Measurements from ENCODE around the gene SOX15.

SOX15 gene

DNA sequence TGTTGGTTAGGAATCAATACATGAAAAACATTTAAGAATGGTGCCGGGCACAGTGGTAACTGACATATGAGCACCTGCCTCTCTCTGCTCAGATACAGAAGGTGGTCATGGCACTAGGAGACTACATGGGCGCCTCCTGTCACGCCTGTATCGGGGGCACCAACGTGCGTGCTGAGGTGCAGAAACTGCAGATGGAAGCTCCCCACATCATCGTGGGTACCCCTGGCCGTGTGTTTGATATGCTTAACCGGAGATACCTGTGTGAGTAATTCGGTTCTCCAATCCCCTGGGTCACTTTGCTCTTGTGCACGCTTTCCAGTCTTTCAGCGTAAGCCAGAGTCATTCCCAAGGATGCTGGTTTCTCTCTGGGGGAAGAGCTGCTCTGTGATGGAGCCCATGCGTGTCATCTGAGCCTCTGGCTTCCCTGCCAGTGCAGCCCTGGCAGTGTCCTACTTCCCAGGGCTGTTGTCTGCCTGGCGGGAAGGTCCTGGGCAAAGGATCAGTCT, 13.4 kb downstream of the SOX15 start:
- no peak for DNase-seq

GRCh38 chr17:7575959-7576358, 13.9 kb downstream of the SOX15 start:
- no peak for DNase-seq

- DNase-seq = no peak
These were observed 14.4 kb downstream of the SOX15 start for GRCh38 chr17:7575481-7575883.

- no peak for DNase-seq
These were observed 15.5 kb downstream of the SOX15 start for GRCh38 chr17:7574176-7574953.

DNA sequence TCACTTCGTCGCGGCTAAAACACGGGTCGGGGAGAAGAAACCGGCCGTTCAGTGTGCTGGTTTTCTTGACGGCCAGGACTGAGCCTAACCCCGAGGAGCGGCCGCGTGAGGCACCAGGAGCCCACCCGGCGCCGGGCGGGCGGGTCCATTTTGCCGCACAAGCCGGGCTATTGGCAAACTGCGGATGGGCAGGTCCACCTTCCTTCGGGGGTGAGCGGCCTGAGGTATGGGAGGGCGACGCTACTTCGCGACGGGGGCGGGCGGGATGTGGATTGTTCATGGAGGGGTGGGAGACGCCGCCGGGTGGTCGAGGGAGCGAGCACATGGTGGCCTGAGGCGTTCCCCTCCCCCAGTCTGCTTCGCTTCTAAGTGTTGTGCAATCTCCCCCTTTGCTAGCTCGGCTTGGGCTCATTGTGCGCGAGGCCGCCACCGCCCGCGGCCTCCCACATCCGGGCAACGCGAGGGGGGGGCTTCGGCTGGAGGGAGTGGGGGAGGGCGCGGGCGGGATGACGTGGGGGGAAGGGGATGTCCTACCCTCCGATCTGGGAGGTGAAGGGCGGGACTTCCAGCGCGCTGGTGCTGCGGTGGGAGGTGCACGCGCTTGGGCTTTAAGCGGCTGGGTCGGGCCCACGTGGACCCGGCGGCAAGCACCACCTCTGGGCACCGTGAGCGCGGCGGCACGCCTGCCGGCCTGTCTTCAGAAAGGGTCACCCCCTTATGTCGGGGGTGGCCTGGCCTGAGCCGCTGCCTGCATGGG, 16.4 kb downstream of the SOX15 start:
- DNase-seq = peak; percentile 88

GRCh38 chr17:7572588-7573323, 17.1 kb downstream of the SOX15 start:
- no peak for DNase-seq

GRCh38 chr17:7572338-7572587, 17.6 kb downstream of the SOX15 start:
- DNase-seq = peak; percentile 100

- no peak for DNase-seq
These were observed 19.5 kb downstream of the SOX15 start for GRCh38 chr17:7570351-7570750.

DNA sequence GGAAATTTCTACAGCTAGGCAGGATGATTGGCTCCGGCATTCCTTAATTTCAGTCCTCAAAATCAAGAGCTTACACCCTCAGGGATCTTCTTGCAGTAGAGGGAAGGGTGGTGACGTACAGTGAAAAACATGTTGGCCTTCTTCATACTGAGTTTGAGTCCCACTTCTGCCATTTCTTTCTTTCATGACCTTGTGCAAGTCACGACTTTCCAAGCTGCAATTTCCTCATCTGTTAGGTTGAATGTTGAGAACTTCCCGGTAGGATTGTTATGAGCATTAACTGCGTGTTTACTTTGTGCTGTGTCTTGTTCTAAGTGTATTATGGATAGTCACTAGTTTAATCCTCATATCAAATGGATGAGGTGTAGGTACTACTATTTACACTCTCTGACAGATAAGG, 20.3 kb downstream of the SOX15 start:
- no peak for DNase-seq

- no peak for DNase-seq
These were observed 26.6 kb downstream of the SOX15 start for GRCh38 chr17:7563115-7563869.

- no peak for DNase-seq
These were observed 27.7 kb downstream of the SOX15 start for GRCh38 chr17:7562208-7562605.

DNA sequence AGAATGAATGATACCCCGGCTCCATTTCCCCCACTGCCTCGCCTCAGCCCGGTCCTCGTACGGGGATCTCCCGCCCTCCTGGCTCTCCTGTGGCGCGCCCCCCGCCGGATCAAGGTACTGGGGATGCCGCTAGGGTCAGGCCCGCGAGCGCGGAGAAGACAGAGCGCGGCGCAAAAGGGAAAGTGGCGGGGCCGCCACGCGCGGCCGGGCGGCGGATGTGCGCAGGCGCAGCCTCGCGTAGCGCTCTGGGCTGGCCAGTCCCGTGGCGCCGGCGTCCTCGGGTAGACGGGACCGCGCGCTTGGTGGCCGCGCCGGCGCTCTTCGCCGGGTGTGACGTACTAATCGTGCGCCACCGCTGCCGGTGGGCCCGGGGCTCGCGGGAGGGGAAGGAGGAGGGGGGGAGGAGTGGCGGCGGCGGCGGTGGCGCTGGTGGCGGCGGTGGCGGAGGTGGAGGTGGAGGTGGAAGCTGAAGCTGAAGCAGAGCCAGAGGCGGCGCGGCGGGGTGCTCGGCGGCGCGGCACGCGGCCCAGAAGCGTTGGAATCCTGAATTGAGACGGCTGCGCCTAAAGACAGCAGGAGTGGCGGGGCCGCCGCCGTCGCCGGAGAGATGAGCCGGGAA, 28.2 kb downstream of the SOX15 start, which contains the start of gene SENP3:
TSS of gene SENP3 (plus strand) at position 331 of the 619 bp plus-strand sequence. CDS start 1,158 bp downstream, outside the sequence.
- DNase-seq = peak; percentile 82

DNA sequence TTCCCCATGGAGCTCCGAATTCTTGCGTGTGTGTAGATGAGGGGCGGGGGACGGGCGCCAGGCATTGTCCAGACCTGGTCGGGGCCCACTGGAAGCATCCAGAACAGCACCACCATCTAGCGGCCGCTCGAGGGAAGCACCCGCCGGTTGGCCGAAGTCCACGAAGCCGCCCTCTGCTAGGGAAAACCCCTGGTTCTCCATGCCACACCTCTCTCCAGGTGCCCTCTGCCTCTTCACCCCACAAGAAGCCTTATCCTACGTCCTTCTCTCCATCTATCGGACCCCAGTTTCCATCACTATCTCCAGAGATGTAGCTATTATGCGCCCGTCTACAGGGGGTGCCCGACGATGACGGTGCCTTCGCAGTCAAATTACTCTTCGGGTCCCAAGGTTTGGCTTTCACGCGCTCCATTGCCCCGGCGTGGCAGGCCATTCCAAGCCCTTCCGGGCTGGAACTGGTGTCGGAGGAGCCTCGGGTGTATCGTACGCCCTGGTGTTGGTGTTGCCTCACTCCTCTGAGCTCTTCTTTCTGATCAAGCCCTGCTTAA, 28.8 kb downstream of the SOX15 start:
- DNase-seq = peak; percentile 72

DNA sequence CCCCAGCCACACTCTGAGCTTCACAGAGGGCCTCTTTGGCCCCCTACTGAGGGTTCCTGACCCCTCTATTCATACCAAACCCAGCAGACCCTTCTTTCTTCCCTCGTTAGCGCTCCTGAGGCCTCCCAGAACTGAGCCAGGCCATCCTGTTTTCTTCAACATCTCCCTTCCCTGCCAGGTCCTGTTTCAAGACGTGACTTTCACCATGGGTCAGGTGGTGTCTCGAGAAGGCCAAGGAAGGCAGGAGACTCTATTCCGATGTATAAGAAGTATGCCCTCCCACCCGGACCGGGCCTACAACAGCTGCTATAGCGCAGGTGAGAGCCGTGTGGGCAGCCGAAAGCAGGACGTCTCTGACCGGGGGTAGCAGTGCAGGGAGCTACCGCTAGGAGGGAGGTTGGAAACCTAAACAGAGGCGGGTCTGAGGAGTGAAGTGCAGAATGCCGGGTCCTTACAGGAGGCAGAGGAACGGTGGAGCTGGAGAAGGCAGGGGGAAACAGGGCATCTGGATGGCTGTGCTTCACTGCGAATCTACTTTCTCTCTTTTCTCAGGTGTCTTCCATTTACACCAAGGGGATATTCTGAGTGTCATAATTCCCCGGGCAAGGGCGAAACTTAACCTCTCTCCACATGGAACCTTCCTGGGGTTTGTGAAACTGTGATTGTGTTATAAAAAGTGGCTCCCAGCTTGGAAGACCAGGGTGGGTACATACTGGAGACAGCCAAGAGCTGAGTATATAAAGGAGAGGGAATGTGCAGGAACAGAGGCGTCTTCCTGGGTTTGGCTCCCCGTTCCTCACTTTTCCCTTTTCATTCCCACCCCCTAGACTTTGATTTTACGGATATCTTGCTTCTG, 29.5 kb downstream of the SOX15 start:
- peak; percentile 54 for DNase-seq

DNA sequence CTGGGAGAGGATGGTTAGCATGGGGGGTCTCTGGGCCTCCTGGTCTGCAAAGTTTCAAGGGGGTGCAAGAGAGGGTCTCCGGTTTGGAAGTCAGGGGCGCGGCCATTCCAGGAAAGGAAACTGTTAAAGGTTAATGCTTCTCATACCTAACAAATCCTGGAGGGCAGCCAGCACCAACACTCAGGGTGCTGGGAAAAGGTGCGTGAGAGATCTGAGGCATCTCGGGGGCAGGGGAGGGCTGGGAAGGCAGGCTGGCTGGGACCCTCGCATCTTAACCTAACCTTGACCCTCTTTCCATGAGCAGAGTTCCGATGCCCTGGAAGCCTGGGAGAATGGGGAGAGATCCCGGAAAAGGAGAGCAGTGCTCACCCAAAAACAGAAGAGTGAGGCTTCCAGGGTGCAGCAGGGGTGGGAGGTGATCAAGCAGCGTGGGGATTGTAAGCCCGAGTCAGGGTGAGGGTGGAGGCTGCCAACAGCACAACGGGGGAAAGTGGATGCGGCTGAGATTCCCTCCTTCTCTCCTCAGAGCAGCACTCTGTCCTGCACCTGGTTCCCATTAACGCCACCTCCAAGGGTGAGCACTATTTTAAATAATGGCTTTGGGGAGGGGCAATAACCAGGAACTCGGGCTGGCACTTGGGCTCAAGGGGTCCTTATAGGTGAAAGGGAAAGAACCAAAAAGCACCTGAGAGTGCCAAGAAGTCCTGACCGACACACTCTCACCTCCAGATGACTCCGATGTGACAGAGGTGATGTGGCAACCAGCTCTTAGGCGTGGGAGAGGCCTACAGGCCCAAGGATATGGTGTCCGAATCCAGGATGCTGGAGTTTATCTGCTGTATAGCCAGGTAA, 30.3 kb downstream of the SOX15 start:
- no peak for DNase-seq

DNA sequence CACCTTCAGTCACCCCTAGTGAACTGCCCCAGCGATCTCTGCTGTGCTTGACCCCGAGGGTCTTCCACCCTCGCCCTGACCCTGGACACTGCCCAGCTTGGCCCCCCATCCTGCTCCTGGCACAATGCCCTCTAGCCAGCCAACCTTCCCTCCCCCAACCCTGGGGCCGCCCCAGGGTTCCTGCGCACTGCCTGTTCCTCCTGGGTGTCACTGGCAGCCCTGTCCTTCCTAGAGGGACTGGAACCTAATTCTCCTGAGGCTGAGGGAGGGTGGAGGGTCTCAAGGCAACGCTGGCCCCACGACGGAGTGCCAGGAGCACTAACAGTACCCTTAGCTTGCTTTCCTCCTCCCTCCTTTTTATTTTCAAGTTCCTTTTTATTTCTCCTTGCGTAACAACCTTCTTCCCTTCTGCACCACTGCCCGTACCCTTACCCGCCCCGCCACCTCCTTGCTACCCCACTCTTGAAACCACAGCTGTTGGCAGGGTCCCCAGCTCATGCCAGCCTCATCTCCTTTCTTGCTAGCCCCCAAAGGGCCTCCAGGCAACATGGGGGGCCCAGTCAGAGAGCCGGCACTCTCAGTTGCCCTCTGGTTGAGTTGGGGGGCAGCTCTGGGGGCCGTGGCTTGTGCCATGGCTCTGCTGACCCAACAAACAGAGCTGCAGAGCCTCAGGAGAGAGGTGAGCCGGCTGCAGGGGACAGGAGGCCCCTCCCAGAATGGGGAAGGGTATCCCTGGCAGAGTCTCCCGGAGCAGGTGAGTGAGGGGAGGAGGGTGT, 31.2 kb downstream of the SOX15 start, which contains the start of gene TNFSF13:
TSS of gene TNFSF13 (plus strand) at position 207 of the 776 bp plus-strand sequence. CDS start at position 497, 290 bp downstream.
- DNase-seq = peak; percentile 88

DNA sequence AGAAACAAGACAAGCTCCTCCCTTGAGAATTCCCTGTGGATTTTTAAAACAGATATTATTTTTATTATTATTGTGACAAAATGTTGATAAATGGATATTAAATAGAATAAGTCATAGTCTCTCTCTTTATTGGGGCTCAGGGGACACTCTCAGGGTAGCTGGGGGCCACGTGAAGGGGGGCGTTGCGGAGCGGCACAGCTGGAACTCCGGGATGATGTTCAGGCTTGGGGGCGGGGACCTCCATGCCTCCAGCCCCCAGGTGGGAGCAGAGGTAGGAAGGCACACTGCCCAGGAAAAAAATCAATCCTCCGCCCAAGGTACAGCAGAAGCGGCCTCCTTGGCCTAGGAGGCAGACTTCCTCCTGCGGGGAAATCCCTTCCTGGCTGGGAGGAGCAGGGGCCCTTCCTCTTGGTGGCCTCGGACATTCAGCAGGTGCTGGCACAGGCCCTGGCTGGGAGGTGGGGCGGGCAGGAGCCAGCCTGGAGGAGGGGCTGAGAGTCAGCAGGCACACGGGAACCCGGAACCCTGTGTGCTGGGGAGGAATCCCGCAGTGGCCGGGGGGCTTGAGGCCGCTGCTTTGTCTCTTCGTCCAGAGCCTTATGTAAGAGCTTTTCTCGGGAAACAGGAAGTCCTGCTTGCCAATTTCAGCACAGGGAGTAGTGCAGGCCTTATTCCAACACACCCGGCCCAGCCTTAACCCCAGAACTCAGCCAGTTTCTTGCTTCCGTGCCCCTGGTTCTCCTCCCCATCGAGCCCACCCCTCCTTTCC, 31.9 kb downstream of the SOX15 start:
- peak; percentile 97 for DNase-seq

GRCh38 chr17:7557147-7557764, 32.6 kb downstream of the SOX15 start:
- no peak for DNase-seq
